ENCODE results near the gene ARPC5L. TPM values are rescaled to one million over a fixed set of nuclear protein-coding genes. Genes with fewer than 3 reads are reported as not detected.

ARPC5L gene
- total and polyA plus RNA-seq, 9 of the 15 experiments (the other 6 are each of a cell fraction or from before 2014, with no cell fraction given) = 25.4 to 113 (median 63.8) TPM

- 66% methylated on average over 6 of the region's 8 CpGs for WGBS (ENCODE audit: insufficient coverage, low coverage, missing lambda C conversion rate)
- 0 out of 2 replicates have a peak overlapping the region, but pooled peaks have one; percentile 96 for H2AFZ ChIP-seq (ENCODE audit: low read depth, low read length)
- peaks cover 12% of the 10 kb centered on the region for H3K9me1 ChIP-seq (ENCODE audit: control insufficient read depth, insufficient read depth, low read length)
- no peak for ATAC-seq
- ChIA-PET CTCF (ENCODE audit: low intra/inter-chr PET ratio) (interaction anchor here (1.0 to 6.3 kb wide), 3 partner anchors 60 to 141 kb away, joined by 4 to 209 read pairs (median 25); partner anchors contain the start of gene NR6A1), POLR2A (interaction anchor here (1.0 to 5.1 kb wide), 6 partner anchors 12 to 82 kb away, joined by 3 to 64 read pairs (median 5); partner anchors contain the start of gene NR6A1)
- no peak for FAIRE-seq
- peaks cover 31% of the 10 kb centered on the region for H3K36me3 ChIP-seq (ENCODE audit: control insufficient read depth, insufficient read depth, low read length)
- no peak for DNase-seq (ENCODE audit: extremely low read depth in 1 of 4, low spot score in 3 of 4)
- H3K27me3 ChIP-seq (ENCODE audit: control insufficient read depth in 2 of 2, insufficient read depth in 2 of 2, low read length in 2 of 2) = no peaks in the 10 kb centered on the region
- H3K79me2 ChIP-seq (ENCODE audit: control insufficient read depth, insufficient read depth, low read length) = peaks cover 12% of the 10 kb centered on the region
- no peak overlapping the region for H3K27ac ChIP-seq (ENCODE audit: extremely low read depth, low read depth, low read length)
- peaks cover 3 to 58% of the 10 kb centered on the region in 2 experiments; a peak in 4 of 5 replicates for H3K4me1 ChIP-seq (replicated peaks in 1 of 2; ENCODE audit: control insufficient read depth in 2 of 2, insufficient read depth in 2 of 2, low read length in 2 of 2)
- BruUV-seq (replicated peaks) = no TSS peak
- peak overlapping the region in 1 of 2 experiments; percentile 93; a peak in 1 of 4 replicates for H3K9ac ChIP-seq (ENCODE audit: insufficient read depth in 1 of 2, low read depth in 2 of 2, low read length in 2 of 2)
- H4K20me1 ChIP-seq (replicated peaks; ENCODE audit: control insufficient read depth, insufficient read depth, low read length) = peaks cover 31% of the 10 kb centered on the region
- no peak overlapping the region for H3K4me2 ChIP-seq (ENCODE audit: insufficient read depth, low read length)
- in situ Hi-C loops (cut with MboI) = loop anchor here (5.0 kb wide), 2 partner anchors 82 to 518 kb away; partner anchors contain the start of gene NR6A1
- no peak for TF ChIP-seq POLR2G (IDR thresholded peaks at IDR 0.05; ENCODE audit: low read depth, low read length)
- intact Hi-C loops (cut with micrococcal nuclease) = loop anchor here (5.0 kb wide), 2 partner anchors 237 to 518 kb away; no protein-coding TSS in a partner anchor
- no peaks in the 10 kb centered on the region for H3K9me3 ChIP-seq (replicated peaks; ENCODE audit: control insufficient read depth, insufficient read depth, low read depth, low read length)
- H3K4me3 ChIP-seq = no peak overlapping the region
Measured at GRCh38 chr9:124854161-124854560, 7.8 kb upstream of the ARPC5L start.

DNA sequence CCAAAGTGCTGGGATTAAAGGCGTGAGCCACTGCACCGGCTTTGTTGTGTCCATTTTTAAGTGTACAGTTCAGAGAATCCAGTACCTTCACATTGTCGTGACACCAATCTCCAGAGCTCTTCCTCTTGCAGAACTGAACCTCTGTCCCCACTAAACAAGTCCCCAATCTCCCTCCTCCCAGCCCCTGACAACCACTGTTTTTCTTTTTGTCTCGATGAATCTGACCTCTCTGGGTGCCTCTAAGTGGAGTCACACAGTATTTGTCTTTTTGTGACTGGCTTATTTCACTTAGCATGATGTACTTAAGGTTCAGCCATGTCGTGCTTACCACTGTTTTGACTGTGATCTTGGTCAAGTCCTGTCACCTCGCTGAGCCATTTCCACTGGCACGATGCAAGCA, 7.1 kb upstream of the ARPC5L start:
- POLR2A ChIA-PET = interaction anchor here (0.6 to 5.1 kb wide), 7 partner anchors 12 to 112 kb away, joined by 3 to 64 read pairs (median 3); partner anchors contain the start of genes NR6A1 and OLFML2A

More for the DNA sequence above, 7.1 kb upstream of the ARPC5L start:
- no peak overlapping the region for H3K4me2 ChIP-seq (ENCODE audit: insufficient read depth, low read length)
- 0 out of 3 replicates have a peak overlapping the region, but pooled peaks have one; percentile 0 for H3K27ac ChIP-seq (ENCODE audit: extremely low read depth, low read depth, low read length)
- peaks cover 14% of the 10 kb centered on the region for H3K9me1 ChIP-seq (ENCODE audit: control insufficient read depth, insufficient read depth, low read length)
- no peak for DNase-seq (ENCODE audit: extremely low read depth in 1 of 4, low spot score in 3 of 4)
- peaks cover 19% of the 10 kb centered on the region for H3K79me2 ChIP-seq (ENCODE audit: control insufficient read depth, insufficient read depth, low read length)
- TF ChIP-seq ZNF263 (CRISPR knock-in tag; IDR thresholded peaks at IDR 0.05; ENCODE audit: borderline replicate concordance) (peak; percentile 64; the same call in 1 of the 2 replicates), ATF3 (IDR thresholded peaks at IDR 0.05) (no peak), ATF3 (CRISPR knock-in tag; conservative IDR thresholded peaks at IDR 0.05) (no peak)
- TF ChIP-seq, protein P1, sequence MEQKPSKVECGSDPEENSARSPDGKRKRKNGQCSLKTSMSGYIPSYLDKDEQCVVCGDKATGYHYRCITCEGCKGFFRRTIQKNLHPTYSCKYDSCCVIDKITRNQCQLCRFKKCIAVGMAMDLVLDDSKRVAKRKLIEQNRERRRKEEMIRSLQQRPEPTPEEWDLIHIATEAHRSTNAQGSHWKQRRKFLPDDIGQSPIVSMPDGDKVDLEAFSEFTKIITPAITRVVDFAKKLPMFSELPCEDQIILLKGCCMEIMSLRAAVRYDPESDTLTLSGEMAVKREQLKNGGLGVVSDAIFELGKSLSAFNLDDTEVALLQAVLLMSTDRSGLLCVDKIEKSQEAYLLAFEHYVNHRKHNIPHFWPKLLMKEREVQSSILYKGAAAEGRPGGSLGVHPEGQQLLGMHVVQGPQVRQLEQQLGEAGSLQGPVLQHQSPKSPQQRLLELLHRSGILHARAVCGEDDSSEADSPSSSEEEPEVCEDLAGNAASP (IDR thresholded peaks at IDR 0.05) = no peak
- H3K9ac ChIP-seq (ENCODE audit: insufficient read depth in 1 of 2, low read depth in 2 of 2, low read length in 2 of 2) = no peak overlapping the region
- in situ Hi-C loops (cut with MboI) = loop anchor here (5.0 kb wide), 2 partner anchors 83 to 517 kb away; partner anchors contain the start of gene NR6A1
- FAIRE-seq = peak; percentile 69
- CTCF ChIA-PET (ENCODE audit: low intra/inter-chr PET ratio) = interaction anchor here (6.3 kb wide), 1 partner anchor 82 kb away, joined by 209 read pairs; the partner anchor contains the start of gene NR6A1
- no peak overlapping the region for H2AFZ ChIP-seq (ENCODE audit: low read depth, low read length)
- no peak for ATAC-seq
- H3K9me3 ChIP-seq (replicated peaks; ENCODE audit: control insufficient read depth, insufficient read depth, low read depth, low read length) = no peaks in the 10 kb centered on the region
- H4K20me1 ChIP-seq (replicated peaks; ENCODE audit: control insufficient read depth, insufficient read depth, low read length) = peaks cover 37% of the 10 kb centered on the region
- H3K36me3 ChIP-seq (ENCODE audit: control insufficient read depth, insufficient read depth, low read length) = peaks cover 37% of the 10 kb centered on the region
- no peaks in the 10 kb centered on the region for H3K27me3 ChIP-seq (ENCODE audit: control insufficient read depth in 2 of 2, insufficient read depth in 2 of 2, low read length in 2 of 2)
- H3K4me1 ChIP-seq (replicated peaks in 1 of 2; ENCODE audit: control insufficient read depth in 2 of 2, insufficient read depth in 2 of 2, low read length in 2 of 2) = peaks cover 5 to 65% of the 10 kb centered on the region in 2 experiments; a peak in 4 of 5 replicates
- no peak overlapping the region for H3K4me3 ChIP-seq
- WGBS (ENCODE audit: insufficient coverage, low coverage, missing lambda C conversion rate) = 20% methylated on average over 7 of the region's 7 CpGs
- intact Hi-C loops (cut with micrococcal nuclease) = loop anchor here (5.0 kb wide), 3 partner anchors 37 to 517 kb away; no protein-coding TSS in a partner anchor
- no TSS peak for BruUV-seq (replicated peaks)
